A673 (cell line): ENCODE results near the gene NR5A2.

ENCODE experiments used
- EZH2 ChIP-seq: fragments of 200-600 bp; sonication (generic); IDR thresholded peaks from 2 replicates; pipeline ENCODE4 v1.6.1; 2017; ENCODE audit warnings: borderline replicate concordance, low read depth, mild to moderate bottlenecking, mixed read lengths, antibody characterized with exemption, low read length; ENCODE audit not compliant: poor library complexity, severe bottlenecking
- TF ChIP-seq, protein P1 (sequence below): fragments of 300-800, 200-600 bp; sonication (generic); conservative IDR thresholded peaks from 2 replicates; pipeline ENCODE4 v1.5.1; 2017; ENCODE audit warnings: low read depth, mild to moderate bottlenecking, antibody characterized with exemption, low read length, moderate library complexity, mixed read lengths

DNA sequence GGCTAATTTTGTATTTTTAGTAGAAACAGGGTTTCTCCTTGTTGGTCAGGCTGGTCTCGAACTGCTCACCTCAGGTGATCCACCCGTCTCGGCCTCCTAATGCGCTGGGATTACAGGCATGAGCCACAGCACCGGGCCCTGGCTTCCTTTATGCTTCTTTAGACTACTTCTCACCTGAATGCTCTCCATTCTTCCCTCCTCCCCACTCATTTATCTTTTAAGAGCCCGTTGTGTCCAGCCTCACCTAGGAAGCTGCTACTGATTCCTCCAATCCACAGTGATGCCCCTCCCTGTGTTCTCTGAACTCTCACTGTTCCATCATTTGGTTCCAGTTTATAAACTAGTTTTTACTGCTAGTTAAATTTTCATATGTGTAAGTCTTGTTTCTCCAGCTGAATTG is 44.9 kb upstream of the NR5A2 start:
- TF ChIP-seq, protein P1, sequence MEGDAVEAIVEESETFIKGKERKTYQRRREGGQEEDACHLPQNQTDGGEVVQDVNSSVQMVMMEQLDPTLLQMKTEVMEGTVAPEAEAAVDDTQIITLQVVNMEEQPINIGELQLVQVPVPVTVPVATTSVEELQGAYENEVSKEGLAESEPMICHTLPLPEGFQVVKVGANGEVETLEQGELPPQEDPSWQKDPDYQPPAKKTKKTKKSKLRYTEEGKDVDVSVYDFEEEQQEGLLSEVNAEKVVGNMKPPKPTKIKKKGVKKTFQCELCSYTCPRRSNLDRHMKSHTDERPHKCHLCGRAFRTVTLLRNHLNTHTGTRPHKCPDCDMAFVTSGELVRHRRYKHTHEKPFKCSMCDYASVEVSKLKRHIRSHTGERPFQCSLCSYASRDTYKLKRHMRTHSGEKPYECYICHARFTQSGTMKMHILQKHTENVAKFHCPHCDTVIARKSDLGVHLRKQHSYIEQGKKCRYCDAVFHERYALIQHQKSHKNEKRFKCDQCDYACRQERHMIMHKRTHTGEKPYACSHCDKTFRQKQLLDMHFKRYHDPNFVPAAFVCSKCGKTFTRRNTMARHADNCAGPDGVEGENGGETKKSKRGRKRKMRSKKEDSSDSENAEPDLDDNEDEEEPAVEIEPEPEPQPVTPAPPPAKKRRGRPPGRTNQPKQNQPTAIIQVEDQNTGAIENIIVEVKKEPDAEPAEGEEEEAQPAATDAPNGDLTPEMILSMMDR: no peak
- no peak for TF ChIP-seq EZH2
